Activated T-helper 17 cell treated with anti-CD3 and anti-CD28 coated beads, Interleukin-2, amount 50 U/mL, for 72 hours (primary cell): ENCODE results near the gene CYP46A1. TPM values are rescaled to one million over a fixed set of nuclear protein-coding genes. Genes with fewer than 3 reads are reported as not detected.

ENCODE experiments used
- ATAC-seq: fragments of 150-1000 bp; cut with Tn5 transposase; replicated peaks from 2 replicates; pipeline ENCODE4 v1.10.0; 2021; ENCODE audit warnings: mild to moderate bottlenecking, moderate library complexity
- H3K27ac Mint-ChIP-seq: one replicate; pipeline ENCODE4 v1.8.0; 2022; ENCODE audit warnings: mixed read lengths
- H3K27me3 Mint-ChIP-seq: one replicate; pipeline ENCODE4 v1.8.0; 2022; ENCODE audit warnings: mixed read lengths
- H3K36me3 Mint-ChIP-seq: one replicate; pipeline ENCODE4 v1.8.0; 2022; ENCODE audit warnings: low read depth, mild to moderate bottlenecking, mixed read lengths
- H3K4me1 Mint-ChIP-seq: one replicate; pipeline ENCODE4 v1.8.0; 2022; ENCODE audit warnings: mixed read lengths
- H3K4me3 Mint-ChIP-seq: one replicate; pipeline ENCODE4 v1.8.0; 2022; ENCODE audit warnings: mild to moderate bottlenecking, mixed read lengths
- H3K9me3 Mint-ChIP-seq: one replicate; pipeline ENCODE4 v1.8.0; 2022; ENCODE audit warnings: mixed read lengths
- total RNA-seq, 2 donors: library from RNA; stranded (reverse); gene quantifications; one replicate each; pipeline ENCODE4 v1.2.3, GENCODE V29; 2022

The CYP46A1 gene
- total RNA-seq, 2 donors from 2014 or later: 0.04 to 0.16 TPM

DNA sequence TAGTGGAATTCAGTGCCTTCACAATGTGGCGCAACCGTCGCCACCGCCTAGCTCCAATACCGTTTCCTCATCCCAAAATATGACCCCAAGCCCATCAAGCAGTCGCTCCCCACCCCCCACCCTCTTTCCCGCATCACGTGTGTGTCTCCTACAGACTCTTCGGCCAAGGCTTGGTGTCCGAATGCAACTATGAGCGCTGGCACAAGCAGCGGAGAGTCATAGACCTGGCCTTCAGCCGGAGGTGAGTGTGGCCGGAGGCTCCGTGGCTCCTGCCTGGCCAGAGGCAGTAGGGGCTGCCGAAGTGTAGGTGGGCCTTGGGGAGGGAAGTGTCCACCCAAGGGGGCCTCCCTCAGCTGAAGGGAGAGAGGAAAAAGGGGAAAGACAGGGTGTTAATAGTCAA is 15.8 kb downstream of the CYP46A1 start:
- Mint-ChIP-seq H3K27me3 (peaks cover 20% of the 10 kb centered on the region), H3K36me3 (no peaks in the 10 kb centered on the region), H3K9me3 (peaks cover 17% of the 10 kb centered on the region), H3K27ac (no peak overlapping the region), H3K4me3 (no peak overlapping the region), H3K4me1 (no peaks in the 10 kb centered on the region)
- no peak for ATAC-seq

DNA sequence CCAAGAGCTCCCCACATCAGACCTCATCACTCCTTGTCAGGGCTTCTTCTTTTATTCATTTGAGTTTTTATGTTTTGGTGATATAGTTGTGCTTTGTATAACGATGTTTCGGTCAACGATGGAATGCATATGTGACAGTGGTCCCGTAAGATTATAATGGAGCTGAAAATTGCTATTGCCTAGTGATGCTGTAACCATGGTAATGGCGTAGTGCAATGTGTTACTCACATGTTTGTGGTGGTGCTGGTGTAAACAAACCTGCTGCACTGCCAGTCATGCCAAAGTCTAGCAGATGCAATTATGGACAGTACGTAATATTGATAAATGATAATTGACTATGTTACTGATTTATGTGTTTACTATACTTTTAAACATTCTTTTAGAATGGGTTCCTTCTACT is 16.3 kb downstream of the CYP46A1 start:
- peaks cover 20% of the 10 kb centered on the region for H3K27me3 Mint-ChIP-seq
- no peaks in the 10 kb centered on the region for H3K4me1 Mint-ChIP-seq
- no peaks in the 10 kb centered on the region for H3K36me3 Mint-ChIP-seq
- no peak overlapping the region for H3K27ac Mint-ChIP-seq
- H3K4me3 Mint-ChIP-seq: no peak overlapping the region
- ATAC-seq: no peak
- peaks cover 17% of the 10 kb centered on the region for H3K9me3 Mint-ChIP-seq

DNA sequence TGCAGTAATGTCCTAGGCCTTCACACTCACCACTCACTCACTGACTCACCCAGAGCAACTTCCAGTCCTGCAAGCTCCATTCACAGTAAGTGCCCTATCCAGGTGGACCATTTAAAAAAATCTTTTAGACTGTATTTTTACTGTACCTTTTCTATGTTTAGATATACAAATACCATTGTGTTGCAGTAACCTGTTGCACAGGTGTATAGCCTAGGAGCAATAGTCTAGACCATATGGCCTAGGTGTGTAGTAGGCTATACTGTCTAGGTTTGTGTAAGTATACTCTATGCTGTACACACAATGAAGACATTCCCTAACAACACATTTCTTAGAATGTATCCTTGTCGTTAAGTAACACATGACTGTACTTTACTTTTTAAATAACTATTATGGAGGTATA is 17.2 kb downstream of the CYP46A1 start:
- no peak for ATAC-seq
- H3K4me3 Mint-ChIP-seq: no peak overlapping the region
- no peaks in the 10 kb centered on the region for H3K4me1 Mint-ChIP-seq
- H3K36me3 Mint-ChIP-seq: no peaks in the 10 kb centered on the region
- peaks cover 20% of the 10 kb centered on the region for H3K27me3 Mint-ChIP-seq
- no peak overlapping the region for H3K27ac Mint-ChIP-seq
- peaks cover 17% of the 10 kb centered on the region for H3K9me3 Mint-ChIP-seq

DNA sequence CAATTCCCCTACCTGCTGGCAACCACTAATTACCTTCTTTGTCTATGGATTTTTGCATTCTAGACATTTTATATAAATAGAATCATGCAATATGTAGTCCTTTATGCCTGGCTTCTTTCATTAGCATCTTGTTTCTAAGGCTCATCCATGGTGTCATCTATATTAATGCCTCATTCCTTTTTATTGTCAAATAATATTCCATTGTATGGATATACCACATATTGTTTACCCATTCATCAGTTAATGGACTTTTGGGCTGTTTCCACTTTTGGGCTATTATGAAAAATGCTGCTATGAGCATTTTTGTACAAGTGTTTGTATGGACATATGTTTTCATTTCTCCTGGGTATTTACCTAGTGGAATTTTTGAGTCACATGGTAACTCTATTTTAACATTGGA is 18.0 kb downstream of the CYP46A1 start:
- H3K9me3 Mint-ChIP-seq: peaks cover 17% of the 10 kb centered on the region
- no peak overlapping the region for H3K4me3 Mint-ChIP-seq

DNA sequence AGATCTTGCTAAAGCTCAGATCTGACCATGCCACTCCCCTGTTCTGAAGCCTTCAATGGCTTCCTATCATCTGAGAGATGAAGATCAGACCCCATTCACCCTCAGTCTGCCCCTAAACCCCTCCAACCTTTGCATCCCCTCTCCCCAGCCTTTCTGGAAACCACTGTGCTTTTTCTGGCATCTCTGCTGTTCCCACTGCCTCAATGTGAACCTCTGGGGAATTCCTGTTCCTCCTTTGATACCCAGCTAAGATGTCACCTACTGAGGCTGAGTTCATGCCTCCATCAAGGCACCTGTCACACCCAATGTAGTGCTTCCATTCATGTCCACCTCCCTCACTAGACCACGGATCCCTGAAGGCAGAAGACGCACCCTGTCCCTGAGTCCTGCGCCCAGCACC is 19.3 kb downstream of the CYP46A1 start:
- Mint-ChIP-seq H3K27ac (no peak overlapping the region), H3K4me3 (no peak overlapping the region), H3K36me3 (no peaks in the 10 kb centered on the region), H3K9me3 (peaks cover 17% of the 10 kb centered on the region), H3K4me1 (no peaks in the 10 kb centered on the region), H3K27me3 (peaks cover 16% of the 10 kb centered on the region)
- ATAC-seq: no peak

More for the DNA sequence above, 18.0 kb downstream of the CYP46A1 start:
- Mint-ChIP-seq H3K27me3 (peaks cover 19% of the 10 kb centered on the region), H3K36me3 (no peaks in the 10 kb centered on the region), H3K4me1 (no peaks in the 10 kb centered on the region), H3K27ac (no peak overlapping the region)
- no peak for ATAC-seq

DNA sequence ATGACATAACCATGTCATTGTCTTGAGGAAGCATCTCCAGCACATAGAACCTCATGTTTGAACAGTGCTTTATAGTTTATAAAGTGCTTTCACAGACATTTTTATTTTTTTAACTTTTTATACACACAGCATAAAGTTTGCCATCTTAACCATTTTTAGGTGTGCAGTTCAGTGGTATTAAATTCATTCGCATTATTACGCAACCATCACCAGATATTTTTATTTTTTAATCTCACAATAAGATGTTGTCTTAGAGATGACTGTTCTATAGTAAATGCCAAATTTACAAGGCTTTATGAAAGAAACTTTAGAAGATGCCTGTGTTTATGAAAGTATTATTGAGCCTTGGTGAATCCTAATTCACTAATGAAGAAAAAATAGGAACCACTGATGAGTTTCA is 19.9 kb downstream of the CYP46A1 start:
- Mint-ChIP-seq H3K9me3 (peaks cover 17% of the 10 kb centered on the region), H3K4me3 (no peak overlapping the region), H3K4me1 (no peaks in the 10 kb centered on the region), H3K27ac (no peak overlapping the region), H3K27me3 (peaks cover 16% of the 10 kb centered on the region), H3K36me3 (no peaks in the 10 kb centered on the region)
- no peak for ATAC-seq

DNA sequence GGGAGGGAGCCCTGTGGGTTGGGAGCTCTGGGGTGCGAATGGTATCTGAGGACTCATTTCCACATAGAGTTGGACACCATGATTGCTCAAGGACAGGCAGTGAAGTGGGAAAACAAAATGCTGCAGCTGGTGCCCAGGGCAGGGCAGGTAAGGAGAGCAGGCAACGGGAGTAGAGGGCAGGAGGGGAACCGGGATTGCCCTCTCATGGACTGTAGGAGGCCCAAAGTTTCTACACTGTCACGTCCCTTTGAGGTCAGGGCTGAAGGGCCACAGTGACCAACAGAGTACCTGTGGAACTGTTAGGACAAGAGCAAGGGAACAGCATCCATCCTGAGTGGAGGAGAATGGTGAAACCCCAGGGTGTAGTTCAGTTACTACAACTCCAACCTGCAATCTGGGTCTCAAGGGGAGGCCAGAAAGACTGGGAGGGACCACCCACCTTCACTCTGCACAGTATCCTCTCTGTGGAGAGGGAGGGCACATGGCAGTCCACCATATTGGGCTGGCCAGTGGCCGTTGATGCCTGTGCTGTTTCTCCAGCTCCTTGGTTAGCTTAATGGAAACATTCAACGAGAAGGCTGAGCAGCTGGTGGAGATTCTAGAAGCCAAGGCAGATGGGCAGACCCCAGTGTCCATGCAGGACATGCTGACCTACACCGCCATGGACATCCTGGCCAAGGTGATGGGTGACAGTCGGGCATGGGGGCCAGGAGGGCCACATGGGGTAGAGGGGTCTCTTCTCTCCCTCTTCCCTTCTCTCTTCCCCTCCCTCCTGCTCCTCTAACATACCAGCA is 22.2 kb downstream of the CYP46A1 start:
- no peaks in the 10 kb centered on the region for H3K36me3 Mint-ChIP-seq
- H3K27ac Mint-ChIP-seq: no peak overlapping the region
- no peak overlapping the region for H3K4me3 Mint-ChIP-seq
- peaks cover 17% of the 10 kb centered on the region for H3K9me3 Mint-ChIP-seq
- no peak for ATAC-seq
- peaks cover 14% of the 10 kb centered on the region for H3K27me3 Mint-ChIP-seq
- H3K4me1 Mint-ChIP-seq: no peaks in the 10 kb centered on the region

DNA sequence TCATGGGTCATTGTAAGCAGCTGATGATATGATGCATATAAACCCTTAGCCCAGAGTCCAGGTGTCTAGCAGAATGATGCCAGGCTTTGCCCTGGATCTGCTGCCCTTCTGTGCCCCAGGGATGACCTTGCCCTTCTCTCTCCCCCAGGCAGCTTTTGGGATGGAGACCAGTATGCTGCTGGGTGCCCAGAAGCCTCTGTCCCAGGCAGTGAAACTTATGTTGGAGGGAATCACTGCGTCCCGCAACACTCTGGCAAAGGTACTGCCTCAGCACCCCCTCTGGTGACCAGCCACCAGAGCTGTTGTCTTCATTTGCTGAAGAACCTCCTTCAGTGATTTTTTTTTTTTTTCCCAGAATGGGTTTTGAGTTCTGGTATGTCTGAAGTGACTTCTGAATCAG is 23.3 kb downstream of the CYP46A1 start:
- Mint-ChIP-seq H3K36me3 (no peaks in the 10 kb centered on the region), H3K4me1 (no peaks in the 10 kb centered on the region), H3K27me3 (peaks cover 14% of the 10 kb centered on the region), H3K27ac (no peak overlapping the region), H3K4me3 (no peak overlapping the region), H3K9me3 (peaks cover 17% of the 10 kb centered on the region)
- no peak for ATAC-seq

DNA sequence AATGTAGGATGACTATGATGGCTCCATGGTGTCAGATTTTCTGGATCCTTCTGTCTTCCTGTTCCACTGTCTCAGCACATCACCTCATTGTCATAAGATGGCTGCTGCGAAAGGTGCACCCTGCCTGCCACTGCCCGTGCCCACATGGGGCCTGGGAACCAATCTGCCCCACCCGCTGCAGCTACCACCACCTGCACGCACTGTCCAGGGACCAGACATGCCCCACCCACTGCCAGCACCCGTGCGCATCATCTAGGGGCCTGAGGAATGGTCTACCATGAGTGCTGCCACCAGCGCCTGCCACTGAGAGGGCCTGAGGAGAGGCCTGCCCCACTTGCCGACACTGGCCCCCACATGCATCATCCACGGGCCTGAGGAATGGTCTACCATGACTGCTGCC is 23.8 kb downstream of the CYP46A1 start:
- Mint-ChIP-seq H3K4me3 (no peak overlapping the region), H3K4me1 (no peaks in the 10 kb centered on the region), H3K27ac (no peak overlapping the region), H3K36me3 (no peaks in the 10 kb centered on the region), H3K9me3 (peaks cover 15% of the 10 kb centered on the region), H3K27me3 (peaks cover 14% of the 10 kb centered on the region)
- ATAC-seq: no peak

DNA sequence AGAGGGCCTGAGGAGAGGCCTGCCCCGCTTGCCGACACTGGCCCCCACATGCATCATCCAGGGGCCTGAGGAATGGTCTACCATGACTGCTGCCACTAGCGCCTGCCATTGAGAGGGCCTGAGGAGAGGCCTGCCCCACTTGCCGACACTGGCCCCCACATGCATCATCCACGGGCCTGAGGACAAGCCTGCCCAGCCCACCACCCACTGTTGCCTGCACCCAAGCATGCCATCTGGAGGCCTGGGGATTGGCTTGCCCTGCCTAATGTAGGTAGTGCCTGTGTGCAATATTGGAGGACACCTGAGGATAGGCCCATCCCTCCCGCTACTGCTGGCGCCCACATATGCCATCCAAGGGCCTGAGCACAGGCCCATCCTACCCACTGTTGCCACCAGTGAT is 24.4 kb downstream of the CYP46A1 start:
- no peak for ATAC-seq
- H3K27ac Mint-ChIP-seq: no peak overlapping the region

DNA sequence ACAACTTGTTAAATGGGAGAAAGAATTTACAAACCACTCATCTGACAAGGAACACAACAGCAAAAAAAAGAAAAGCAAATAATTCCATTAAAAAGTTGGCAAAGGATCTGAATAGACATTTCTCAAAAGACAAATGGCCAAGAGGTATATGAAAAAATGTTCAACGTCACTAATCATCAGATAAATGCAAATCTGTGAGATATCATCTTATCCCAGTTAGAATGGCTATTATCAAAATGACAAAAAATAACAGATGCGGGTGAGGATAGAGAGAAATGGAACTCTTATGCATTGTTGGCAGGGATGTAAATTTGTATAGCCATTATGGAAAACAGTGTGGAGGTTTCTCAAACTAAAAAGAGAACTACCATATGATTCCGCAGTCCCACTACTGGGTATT is 29.9 kb downstream of the CYP46A1 start:
- Mint-ChIP-seq H3K27ac (no peak overlapping the region), H3K9me3 (no peaks in the 10 kb centered on the region)
- ATAC-seq: no peak

More for the DNA sequence above, 24.4 kb downstream of the CYP46A1 start:
- H3K9me3 Mint-ChIP-seq: peaks cover 10% of the 10 kb centered on the region
- H3K36me3 Mint-ChIP-seq: no peaks in the 10 kb centered on the region
- H3K4me1 Mint-ChIP-seq: no peaks in the 10 kb centered on the region
- no peak overlapping the region for H3K4me3 Mint-ChIP-seq
- H3K27me3 Mint-ChIP-seq: peaks cover 8% of the 10 kb centered on the region

DNA sequence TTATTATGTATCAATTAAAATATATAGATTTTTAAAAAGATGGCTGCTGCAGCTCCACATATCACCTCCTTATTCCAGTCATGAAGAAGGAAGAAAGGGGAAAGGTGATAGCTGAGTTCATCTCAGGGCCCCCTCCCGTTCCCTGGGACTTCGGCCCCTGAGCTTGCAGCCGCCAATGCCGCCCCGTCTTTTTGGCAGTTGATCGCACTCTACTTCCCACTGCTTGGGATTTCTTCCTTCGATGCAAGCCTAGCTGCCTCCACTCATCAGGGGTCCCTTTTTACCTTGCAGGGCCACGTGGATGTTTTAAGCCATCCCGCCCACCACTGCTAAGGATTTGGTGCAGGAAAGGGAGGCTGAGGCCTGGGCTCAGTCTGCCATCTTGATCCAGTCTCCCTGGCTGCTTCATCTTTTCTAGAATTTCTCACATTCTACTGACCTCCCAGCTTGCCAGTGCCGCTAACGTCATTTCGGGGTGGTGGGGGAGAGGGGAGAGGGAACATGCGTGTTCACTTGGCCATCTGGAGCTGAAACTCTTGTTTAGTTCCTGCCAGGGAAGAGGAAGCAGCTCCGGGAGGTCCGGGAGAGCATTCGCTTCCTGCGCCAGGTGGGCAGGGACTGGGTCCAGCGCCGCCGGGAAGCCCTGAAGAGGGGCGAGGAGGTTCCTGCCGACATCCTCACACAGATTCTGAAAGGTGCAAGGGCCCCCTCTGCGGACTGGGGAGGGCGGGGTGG is 31.3 kb downstream of the CYP46A1 start:
- ATAC-seq: no peak
- Mint-ChIP-seq H3K4me1 (no peaks in the 10 kb centered on the region), H3K4me3 (no peak overlapping the region), H3K27ac (no peak overlapping the region), H3K36me3 (no peaks in the 10 kb centered on the region), H3K27me3 (no peaks in the 10 kb centered on the region), H3K9me3 (no peaks in the 10 kb centered on the region)

More for the DNA sequence above, 29.9 kb downstream of the CYP46A1 start:
- H3K36me3 Mint-ChIP-seq: no peaks in the 10 kb centered on the region
- no peaks in the 10 kb centered on the region for H3K4me1 Mint-ChIP-seq
- H3K4me3 Mint-ChIP-seq: no peak overlapping the region
- no peaks in the 10 kb centered on the region for H3K27me3 Mint-ChIP-seq

DNA sequence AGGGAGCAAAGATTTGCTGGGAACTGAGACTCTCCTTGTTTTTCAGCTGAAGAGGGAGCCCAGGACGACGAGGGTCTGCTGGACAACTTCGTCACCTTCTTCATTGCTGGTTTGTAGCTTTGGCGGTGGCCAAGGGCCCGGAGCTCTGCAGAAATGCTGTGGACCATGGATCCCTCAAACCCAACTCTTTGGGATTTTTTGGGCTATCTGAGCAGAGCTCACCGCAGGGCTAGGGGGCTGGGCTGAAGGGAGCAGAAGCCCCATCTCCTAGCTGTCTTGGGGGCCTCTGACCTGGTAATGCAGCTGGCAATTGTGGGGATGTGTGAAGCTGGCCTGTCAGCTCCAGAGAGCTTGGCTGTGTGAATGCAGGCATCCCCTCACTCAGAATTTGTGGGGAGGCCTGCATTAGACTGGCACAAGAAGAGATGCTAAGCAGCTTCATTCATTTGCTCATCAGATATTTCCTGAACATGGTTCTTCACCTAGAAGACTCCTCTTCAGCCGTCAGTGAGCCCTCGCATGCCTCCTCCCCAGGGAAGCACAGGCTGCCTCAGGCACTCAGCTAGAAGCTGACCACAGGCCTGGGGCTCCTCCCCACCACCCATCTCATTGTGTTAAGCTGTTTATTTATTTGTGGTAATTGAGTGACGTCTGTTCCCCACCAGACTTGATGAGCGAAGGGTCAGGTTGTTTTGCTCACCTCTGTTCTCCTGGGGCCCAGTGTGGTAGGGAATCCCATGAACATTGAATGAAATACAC is 32.2 kb downstream of the CYP46A1 start:
- H3K36me3 Mint-ChIP-seq: no peaks in the 10 kb centered on the region
- no peaks in the 10 kb centered on the region for H3K4me1 Mint-ChIP-seq
- no peak for ATAC-seq
- H3K27ac Mint-ChIP-seq: no peak overlapping the region
- no peaks in the 10 kb centered on the region for H3K27me3 Mint-ChIP-seq
- H3K9me3 Mint-ChIP-seq: no peaks in the 10 kb centered on the region
- H3K4me3 Mint-ChIP-seq: no peak overlapping the region

DNA sequence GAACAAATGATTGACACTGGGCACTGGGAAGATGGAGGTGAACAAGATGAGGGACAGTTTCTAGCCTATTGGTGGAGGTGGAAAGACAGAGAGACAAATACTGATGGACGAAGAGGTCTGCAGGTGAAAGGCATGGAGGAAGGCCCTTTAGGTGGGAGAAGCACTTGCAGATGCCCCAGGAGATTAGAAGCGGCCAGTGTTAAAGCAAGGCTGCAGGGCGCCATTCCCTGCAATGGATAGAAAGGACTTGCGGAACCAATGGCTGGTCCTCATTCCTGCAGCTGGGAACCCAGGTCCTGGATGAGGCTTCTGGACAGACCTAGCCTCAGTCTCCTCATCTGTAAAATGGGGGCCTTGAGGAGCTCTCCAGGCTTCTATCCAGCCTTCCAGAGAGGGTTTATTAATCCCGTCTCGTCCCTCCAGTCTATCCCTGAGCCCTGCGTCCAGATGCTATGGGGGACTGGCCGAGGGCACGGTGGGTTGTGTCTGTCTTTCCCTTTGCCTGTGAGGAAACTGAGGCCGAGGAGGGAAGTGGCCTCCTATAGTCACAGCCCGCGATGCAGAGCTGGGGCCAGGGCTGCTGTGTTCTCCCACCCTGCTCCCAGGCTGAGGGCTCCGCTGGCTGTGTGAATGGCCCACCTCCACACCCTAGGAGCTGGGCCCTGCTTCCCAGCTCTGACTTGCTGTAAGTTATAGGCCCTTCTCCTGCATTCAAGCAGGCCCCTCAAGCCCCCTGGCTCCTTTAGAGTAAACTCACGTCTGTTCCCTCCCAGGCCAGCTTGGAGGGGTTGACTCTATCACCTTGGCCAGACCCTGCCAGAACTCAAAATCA is 33.0 kb downstream of the CYP46A1 start:
- Mint-ChIP-seq H3K27ac (no peak overlapping the region), H3K4me1 (no peaks in the 10 kb centered on the region), H3K36me3 (no peaks in the 10 kb centered on the region), H3K27me3 (no peaks in the 10 kb centered on the region), H3K9me3 (no peaks in the 10 kb centered on the region), H3K4me3 (no peak overlapping the region)
- no peak for ATAC-seq
